OCI-LY3 (cell line): ENCODE results near the gene EIF1AD.

ENCODE experiments used
- H2AFZ ChIP-seq: fragments of 200-600, 300-600 bp; shearing (Covaris generic); 2 replicates; pipeline ENCODE4 v1.6.0; 2014; ENCODE audit warnings: antibody characterized with exemption, low read depth, low read length
- H3K27ac ChIP-seq: fragments of 200-600, 300-600 bp; sonication (generic); 2 replicates; pipeline ENCODE4 v1.5.1; 2014; ENCODE audit warnings: mild to moderate bottlenecking, low read length, moderate library complexity, mixed read lengths
- H3K27me3 ChIP-seq: fragments of 200-600, 300-600 bp; sonication (generic); 2 replicates; pipeline ENCODE4 v1.6.1; 2014; ENCODE audit warnings: low read depth, low read length, mixed read lengths
- H3K36me3 ChIP-seq: fragments of 200-600, 300-600 bp; sonication (generic); replicated peaks from 2 replicates; pipeline ENCODE3; 2014; ENCODE audit warnings: low read depth, low read length, mixed read lengths
- H3K4me1 ChIP-seq: fragments of 300-600, 200-600 bp; sonication (generic); 2 replicates; pipeline ENCODE4 v1.6.1; 2014; ENCODE audit warnings: low read length, mixed read lengths
- H3K4me2 ChIP-seq: fragments of 200-600, 300-600 bp; sonication (generic); 2 replicates; pipeline ENCODE4 v1.6.1; 2014; ENCODE audit warnings: low read length, mixed read lengths
- H3K4me3 ChIP-seq: fragments of 300-600, 200-600 bp; sonication (generic); 2 replicates; pipeline ENCODE4 v1.5.1; 2014; ENCODE audit warnings: antibody characterized with exemption, mild to moderate bottlenecking, low read length, moderate library complexity
- H3K79me2 ChIP-seq: fragments of 300-600, 200-600 bp; shearing (Covaris generic); 2 replicates; pipeline ENCODE4 v1.6.1; 2014; ENCODE audit warnings: mild to moderate bottlenecking, low read length, mixed read lengths
- H3K9ac ChIP-seq: fragments of 300-600, 200-600 bp; shearing (Covaris generic); 2 replicates; pipeline ENCODE4 v1.6.0; 2014; ENCODE audit warnings: mild to moderate bottlenecking, low read length, moderate library complexity
- H3K9me3 ChIP-seq: fragments of 200-600, 300-600 bp; shearing (Covaris generic); 2 replicates; pipeline ENCODE4 v1.6.1; 2014; ENCODE audit warnings: low read length, mixed read lengths; ENCODE audit not compliant: insufficient read depth
- H4K20me1 ChIP-seq: fragments of 200-600, 300-600 bp; sonication (generic); 2 replicates; pipeline ENCODE4 v1.6.1; 2016; ENCODE audit warnings: low read length, mixed read lengths; ENCODE audit not compliant: insufficient read depth
- CTCF ChIP-seq: fragments of 200-600, 300-600 bp; sonication (generic); IDR thresholded peaks from 2 replicates; pipeline ENCODE4 v1.5.1; 2014; ENCODE audit warnings: antibody characterized with exemption, low read length, low read depth
- EZH2phosphoT487 ChIP-seq: fragments of 200-600 bp; shearing (Covaris generic); IDR thresholded peaks from 2 replicates; pipeline ENCODE4 v1.6.1; 2018; ENCODE audit warnings: antibody characterized with exemption, mixed run types, low read depth

EIF1AD gene

GRCh38 chr11:66008095-66008467, 6.1 kb upstream of the EIF1AD start:
- no peak overlapping the region for H3K27ac ChIP-seq
- no peaks in the 10 kb centered on the region for H3K9me3 ChIP-seq
- no peaks in the 10 kb centered on the region for H3K27me3 ChIP-seq
- H2AFZ ChIP-seq, result no peak overlapping the region
- TF ChIP-seq EZH2phosphoT487, result no peak
- H3K4me2 ChIP-seq, result no peak overlapping the region
- H3K36me3 ChIP-seq, result peaks cover 19% of the 10 kb centered on the region
- no peak overlapping the region for H3K4me3 ChIP-seq
- peaks cover 5% of the 10 kb centered on the region for H3K4me1 ChIP-seq
- no peaks in the 10 kb centered on the region for H4K20me1 ChIP-seq
- H3K9ac ChIP-seq, result no peak overlapping the region
- peaks cover 14% of the 10 kb centered on the region for H3K79me2 ChIP-seq

- H3K27me3 ChIP-seq, result no peaks in the 10 kb centered on the region
- H3K9me3 ChIP-seq, result no peaks in the 10 kb centered on the region
- no peak overlapping the region for H3K4me3 ChIP-seq
- no peaks in the 10 kb centered on the region for H4K20me1 ChIP-seq
- H3K36me3 ChIP-seq, result peaks cover 19% of the 10 kb centered on the region
- no peak for TF ChIP-seq CTCF
- no peak for TF ChIP-seq EZH2phosphoT487
- H3K4me2 ChIP-seq, result no peak overlapping the region
- H3K27ac ChIP-seq, result no peak overlapping the region
- no peak overlapping the region for H2AFZ ChIP-seq
- H3K4me1 ChIP-seq, result peaks cover 6% of the 10 kb centered on the region
- no peak overlapping the region for H3K9ac ChIP-seq
- H3K79me2 ChIP-seq, result peaks cover 19% of the 10 kb centered on the region
Observed at GRCh38 chr11:66007201-66007634, 5.3 kb upstream of the EIF1AD start.

GRCh38 chr11:66006891-66007176, 4.9 kb upstream of the EIF1AD start:
- Histone ChIP-seq H3K79me2 (peaks cover 21% of the 10 kb centered on the region), H3K27ac (no peak overlapping the region), H3K4me1 (peaks cover 6% of the 10 kb centered on the region), H3K27me3 (no peaks in the 10 kb centered on the region), H2AFZ (no peak overlapping the region), H3K4me2 (no peak overlapping the region), H3K4me3 (no peak overlapping the region), H3K36me3 (peaks cover 19% of the 10 kb centered on the region), H3K9me3 (no peaks in the 10 kb centered on the region), H4K20me1 (no peaks in the 10 kb centered on the region), H3K9ac (no peak overlapping the region)
- TF ChIP-seq CTCF (no peak), EZH2phosphoT487 (no peak)

GRCh38 chr11:66006134-66006890, 4.4 kb upstream of the EIF1AD start:
- Histone ChIP-seq H4K20me1 (no peaks in the 10 kb centered on the region), H3K9ac (no peak overlapping the region), H3K36me3 (peaks cover 19% of the 10 kb centered on the region), H3K4me3 (no peak overlapping the region), H3K4me1 (peaks cover 6% of the 10 kb centered on the region), H3K79me2 (peaks cover 26% of the 10 kb centered on the region), H2AFZ (no peak overlapping the region), H3K27ac (no peak overlapping the region), H3K9me3 (no peaks in the 10 kb centered on the region), H3K4me2 (no peak overlapping the region), H3K27me3 (no peaks in the 10 kb centered on the region)
- no peak for TF ChIP-seq EZH2phosphoT487
- TF ChIP-seq CTCF, result no peak
